Upper lobe of left lung (tissue), 6 donors: ENCODE measurements around the gene CDH22. TPM values are rescaled to one million over a fixed set of nuclear protein-coding genes. Genes with fewer than 3 reads are reported as not detected.

Experiments
- ATAC-seq, 2 donors: fragments of 200-7000 bp; cut with Tn5 transposase; one replicate each; pipeline ENCODE4 v1.9.1; 2022; ENCODE audit warnings: mild to moderate bottlenecking in 2 of 2, moderate library complexity in 2 of 2; ENCODE audit not compliant: low FRiP score in 2 of 2
- DNase-seq, 2 donors: peaks; one replicate each; pipeline ENCODE4 v3.0.0-alpha.2; 2019 to 2020
- H3K27ac ChIP-seq, 4 donors: fragments of 200-600 bp; sonication (generic); one replicate each; pipeline ENCODE4 v1.5.1; 2016 to 2019
- H3K27me3 ChIP-seq, 4 donors: fragments of 200-600 bp; sonication (generic); one replicate each; pipeline ENCODE4 v1.5.1; 2017 to 2019
- H3K36me3 ChIP-seq, 4 donors: fragments of 200-600 bp; sonication (generic); one replicate each; pipeline ENCODE4 v1.5.1; 2016 to 2019
- H3K4me1 ChIP-seq, 4 donors: fragments of 200-600 bp; sonication (generic); one replicate each; pipeline ENCODE4 v1.5.1; 2018 to 2019
- H3K4me3 ChIP-seq, 4 donors: fragments of 200-600 bp; sonication (generic); one replicate each; pipeline ENCODE4 v1.5.1; 2017 to 2019; ENCODE audit warnings: mild to moderate bottlenecking in 2 of 4, moderate library complexity in 1 of 4
- H3K9me3 ChIP-seq, 4 donors: fragments of 200-600 bp; sonication (generic); one replicate each; pipeline ENCODE4 v1.5.1; 2018 to 2019
- EP300 ChIP-seq, 4 donors: sonication (generic); formaldehyde crosslinking; IDR thresholded peaks; one replicate each; pipeline ENCODE4 v1.5.1; 2017; ENCODE audit warnings: antibody characterized with exemption in 4 of 4, control low read depth in 2 of 4
- POLR2A ChIP-seq, 4 donors: fragments of 450-650 bp; IDR thresholded peaks; one replicate each; pipeline ENCODE4 v1.5.1; 2016 to 2017; ENCODE audit warnings: antibody characterized with exemption in 4 of 4, mild to moderate bottlenecking in 2 of 4
- POLR2AphosphoS5 ChIP-seq, 2 donors: sonication (generic); formaldehyde crosslinking; IDR thresholded peaks; one replicate each; pipeline ENCODE4 v1.5.1; 2017; ENCODE audit warnings: antibody characterized with exemption in 2 of 2
- WGBS, 2 donors: methylation state at CpG; one replicate each; pipeline ENCODE4 v1.1.5; 2017 to 2018; 5-methylcytosine and 5-hydroxymethylcytosine counted together
- total RNA-seq, 6 donors: library from RNA; depleted of rRNA in 4 of 6; stranded (reverse); fragments of >200 nt in 4 of 6; gene quantifications; one replicate each; pipeline versions ENCODE4 v1.1.0 to v1.2.1, GENCODE V29; 2016 to 2021
- TF ChIP-seq, protein P1 (sequence below), 6 experiments: fragments of 450-650 bp in 4 of 6; fragments of 200-600 bp in 2 of 6; sonication (generic) in 2 of 6; IDR thresholded peaks; one replicate each; pipeline ENCODE4 v1.5.1; 2016 to 2019; ENCODE audit warnings: antibody characterized with exemption in 6 of 6
- donor health status: DM: no; HTN: no; CAD: no; lungs with moderate emphysema.
- donor health status: DM: no; HTN: yes; CAD: no; lungs with severe emphysema.

CDH22 gene
- total RNA-seq, 6 donors from 2014 or later, result 0.10 to 0.40 (median 0.24) TPM; not detected in 2

DNA sequence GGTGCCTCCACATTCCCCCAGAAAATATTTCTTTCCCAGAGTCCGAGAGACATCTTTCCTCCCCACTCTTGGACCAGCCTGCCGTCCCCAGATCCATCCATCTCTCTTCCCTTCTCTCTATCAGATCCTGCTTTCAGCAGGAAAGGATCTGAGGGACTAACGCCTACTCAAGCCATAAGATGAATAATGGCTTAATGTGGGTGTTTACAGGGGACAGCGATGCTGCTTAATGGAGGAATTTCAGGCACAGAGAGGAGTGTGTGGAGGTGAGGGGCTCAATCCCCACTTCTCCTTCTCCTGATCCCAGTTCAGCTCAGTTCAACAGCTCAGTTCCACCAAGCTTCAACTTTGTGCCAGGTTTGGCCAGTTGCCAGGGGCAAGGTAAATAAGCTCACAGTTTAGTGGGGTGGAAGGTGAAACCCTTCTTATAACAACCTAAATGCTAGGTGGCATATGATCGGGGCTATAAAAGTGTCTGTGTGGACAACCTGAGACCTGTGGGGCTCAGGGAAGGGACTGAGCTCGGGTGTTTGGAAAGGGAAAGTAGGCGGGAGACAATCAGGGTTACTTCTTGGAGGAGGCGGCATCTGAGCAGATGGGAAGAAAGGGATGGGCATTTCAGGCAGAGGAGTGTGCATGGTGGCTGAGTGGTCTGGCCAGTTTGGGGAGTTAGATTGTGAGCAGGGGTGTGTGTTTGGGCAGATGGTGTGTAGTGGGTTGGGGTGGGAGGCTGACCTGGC is 55.8 kb downstream of the CDH22 start:
- H3K9me3 ChIP-seq, result no peaks in the 10 kb centered on the region
- peaks cover 0 to 9% (median 1%) of the 10 kb centered on the region in 4 donors for H3K4me1 ChIP-seq
- no peak overlapping the region for H3K4me3 ChIP-seq
- TF ChIP-seq POLR2A (IDR thresholded peaks at IDR 0.05), result no peak
- no peak for TF ChIP-seq POLR2AphosphoS5 (IDR thresholded peaks at IDR 0.05)
- TF ChIP-seq EP300 (IDR thresholded peaks at IDR 0.05), result no peak
- TF ChIP-seq, protein P1, sequence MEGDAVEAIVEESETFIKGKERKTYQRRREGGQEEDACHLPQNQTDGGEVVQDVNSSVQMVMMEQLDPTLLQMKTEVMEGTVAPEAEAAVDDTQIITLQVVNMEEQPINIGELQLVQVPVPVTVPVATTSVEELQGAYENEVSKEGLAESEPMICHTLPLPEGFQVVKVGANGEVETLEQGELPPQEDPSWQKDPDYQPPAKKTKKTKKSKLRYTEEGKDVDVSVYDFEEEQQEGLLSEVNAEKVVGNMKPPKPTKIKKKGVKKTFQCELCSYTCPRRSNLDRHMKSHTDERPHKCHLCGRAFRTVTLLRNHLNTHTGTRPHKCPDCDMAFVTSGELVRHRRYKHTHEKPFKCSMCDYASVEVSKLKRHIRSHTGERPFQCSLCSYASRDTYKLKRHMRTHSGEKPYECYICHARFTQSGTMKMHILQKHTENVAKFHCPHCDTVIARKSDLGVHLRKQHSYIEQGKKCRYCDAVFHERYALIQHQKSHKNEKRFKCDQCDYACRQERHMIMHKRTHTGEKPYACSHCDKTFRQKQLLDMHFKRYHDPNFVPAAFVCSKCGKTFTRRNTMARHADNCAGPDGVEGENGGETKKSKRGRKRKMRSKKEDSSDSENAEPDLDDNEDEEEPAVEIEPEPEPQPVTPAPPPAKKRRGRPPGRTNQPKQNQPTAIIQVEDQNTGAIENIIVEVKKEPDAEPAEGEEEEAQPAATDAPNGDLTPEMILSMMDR (IDR thresholded peaks at IDR 0.05), result no peak
- no peaks in the 10 kb centered on the region for H3K36me3 ChIP-seq
- 61 to 66% methylated on average over 8 of the region's 8 CpGs for WGBS, 2 donors
- no peak for DNase-seq
- H3K27me3 ChIP-seq, result peaks cover 0 to 17% (median 10%) of the 10 kb centered on the region in 4 donors
- H3K27ac ChIP-seq, result no peak overlapping the region
- no peak for ATAC-seq

DNA sequence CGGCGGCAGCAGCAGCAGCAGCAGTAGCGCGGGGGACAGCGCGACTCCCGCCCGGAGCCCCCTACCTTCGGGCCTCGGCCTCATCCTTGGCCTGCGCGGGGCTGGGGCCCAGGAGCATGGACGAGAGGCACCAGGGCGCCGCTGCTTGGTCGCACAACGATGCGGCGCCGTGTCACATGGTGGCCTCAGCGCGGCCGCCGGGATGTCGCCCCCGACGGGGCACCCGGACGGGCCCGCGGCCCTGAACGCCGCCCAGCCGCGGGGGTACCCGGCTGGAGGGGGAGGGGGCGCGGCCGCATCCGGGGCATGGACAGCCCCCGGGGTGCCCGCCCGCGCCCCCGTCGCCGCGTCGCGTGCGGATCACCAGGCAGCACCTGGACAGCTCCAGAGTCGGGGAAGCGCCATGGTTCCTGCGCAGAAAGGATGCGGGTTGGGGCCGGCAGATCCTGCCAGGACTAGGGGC is 57.1 kb downstream of the CDH22 start:
- peak in 1 of 2 donors; percentile 75 for DNase-seq
- H3K27ac ChIP-seq, result no peak overlapping the region
- no peak overlapping the region for H3K4me3 ChIP-seq
- WGBS, 2 donors, result 0 to 9% methylated on average over 2 to 5 of the region's 56 CpGs
- H3K27me3 ChIP-seq, result peaks cover 0 to 20% (median 11%) of the 10 kb centered on the region in 4 donors
- TF ChIP-seq, protein P1 (IDR thresholded peaks at IDR 0.05), result no peak
- TF ChIP-seq EP300 (IDR thresholded peaks at IDR 0.05) (no peak), POLR2A (IDR thresholded peaks at IDR 0.05) (no peak), POLR2AphosphoS5 (IDR thresholded peaks at IDR 0.05) (no peak)
- H3K4me1 ChIP-seq, result peaks cover 0 to 9% (median 1%) of the 10 kb centered on the region in 4 donors
- no peaks in the 10 kb centered on the region for H3K9me3 ChIP-seq
- no peaks in the 10 kb centered on the region for H3K36me3 ChIP-seq
- ATAC-seq, result no peak

DNA sequence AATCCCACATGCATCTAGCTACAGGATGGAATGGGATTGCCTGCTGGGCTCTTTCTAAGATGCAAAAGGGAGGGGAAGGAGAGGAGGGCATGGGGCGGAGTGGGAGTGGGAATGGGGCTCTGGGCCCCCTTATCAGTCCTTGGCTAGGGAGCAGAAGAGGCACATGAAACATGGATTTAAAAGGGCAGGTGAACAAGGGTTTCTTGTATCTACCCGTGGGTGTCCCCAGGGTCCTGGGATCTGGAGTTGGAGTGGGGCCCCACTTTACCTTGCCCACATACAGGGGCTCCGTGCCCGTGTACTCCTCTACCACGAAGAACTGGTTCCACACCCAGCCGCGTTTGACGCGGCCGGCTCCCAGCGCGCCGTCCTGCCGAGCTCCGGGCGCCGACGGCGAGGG is 57.5 kb downstream of the CDH22 start:
- H3K4me3 ChIP-seq, result no peak overlapping the region
- H3K9me3 ChIP-seq, result no peaks in the 10 kb centered on the region
- ATAC-seq, result no peak
- no peak for DNase-seq
- TF ChIP-seq POLR2AphosphoS5 (IDR thresholded peaks at IDR 0.05), result no peak
- no peak for TF ChIP-seq POLR2A (IDR thresholded peaks at IDR 0.05)
- TF ChIP-seq, protein P1 (IDR thresholded peaks at IDR 0.05), result no peak
- H3K27me3 ChIP-seq, result peaks cover 0 to 20% (median 11%) of the 10 kb centered on the region in 4 donors
- 9 to 10% methylated on average over 2 to 5 of the region's 19 CpGs for WGBS, 2 donors
- H3K36me3 ChIP-seq, result no peaks in the 10 kb centered on the region
- H3K4me1 ChIP-seq, result peaks cover 0 to 9% (median 1%) of the 10 kb centered on the region in 4 donors
- no peak overlapping the region for H3K27ac ChIP-seq

DNA sequence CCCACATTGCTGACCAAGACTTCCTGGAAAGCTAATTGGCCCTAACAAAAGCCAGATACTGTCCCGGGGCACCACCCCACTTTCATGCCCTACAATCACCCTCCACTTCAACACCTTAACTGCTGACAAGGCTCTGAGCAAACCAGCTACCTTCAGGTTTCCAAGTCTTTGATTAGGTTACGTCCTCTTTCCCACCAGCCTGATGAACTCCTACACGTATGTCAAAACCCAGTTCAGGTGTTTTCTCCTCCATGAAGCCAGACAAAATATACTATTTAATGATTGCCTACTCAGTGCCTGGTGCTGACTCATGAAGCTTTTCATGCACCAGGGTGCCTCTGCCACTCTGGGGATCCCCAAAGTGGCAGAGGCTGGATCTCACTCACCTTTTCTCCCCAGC is 58.6 kb downstream of the CDH22 start:
- ATAC-seq (no peak), DNase-seq (no peak)
- H3K4me3 ChIP-seq, result no peak overlapping the region

More for the DNA sequence above, 58.6 kb downstream of the CDH22 start:
- no peaks in the 10 kb centered on the region for H3K9me3 ChIP-seq
- H3K4me1 ChIP-seq, result peaks cover 0 to 5% (median 0%) of the 10 kb centered on the region in 4 donors
- H3K36me3 ChIP-seq, result no peaks in the 10 kb centered on the region
- peaks cover 0 to 20% (median 11%) of the 10 kb centered on the region in 4 donors for H3K27me3 ChIP-seq
- no peak overlapping the region for H3K27ac ChIP-seq
- TF ChIP-seq POLR2AphosphoS5 (IDR thresholded peaks at IDR 0.05) (no peak), POLR2A (IDR thresholded peaks at IDR 0.05) (no peak)
- TF ChIP-seq, protein P1 (IDR thresholded peaks at IDR 0.05), result no peak
- 83 to 84% methylated on average over 3 of the region's 3 CpGs for WGBS, 2 donors
